GM18870 (cell line): Measurements from ENCODE around the gene GMPS.

ENCODE experiments used
- ATAC-seq: cut with Tn5 transposase; IDR thresholded peaks from one replicate; pipeline ENCODE4 v1.9.1; 2021; ENCODE audit warnings: moderate library complexity; ENCODE audit not compliant: unreplicated experiment

GMPS gene

DNA sequence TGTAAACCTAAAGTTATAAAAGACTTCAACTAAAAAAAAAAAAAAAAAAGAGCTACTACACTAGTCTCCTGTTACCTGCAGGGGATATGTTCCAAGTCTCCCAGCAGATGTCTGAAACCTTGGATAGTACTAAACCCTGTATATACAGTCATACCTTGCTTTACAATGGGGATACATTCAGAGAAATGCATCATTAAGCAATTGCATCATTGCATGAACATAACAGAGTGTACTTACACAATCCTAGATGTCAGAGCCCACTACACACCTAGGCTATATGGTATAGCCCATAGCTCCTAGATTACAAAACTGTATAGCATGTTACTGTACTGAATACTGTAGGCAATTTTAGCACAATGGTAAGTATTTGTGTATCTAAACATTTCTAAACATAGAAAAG, 119.1 kb downstream of the GMPS start:
- ATAC-seq = no peak

DNA sequence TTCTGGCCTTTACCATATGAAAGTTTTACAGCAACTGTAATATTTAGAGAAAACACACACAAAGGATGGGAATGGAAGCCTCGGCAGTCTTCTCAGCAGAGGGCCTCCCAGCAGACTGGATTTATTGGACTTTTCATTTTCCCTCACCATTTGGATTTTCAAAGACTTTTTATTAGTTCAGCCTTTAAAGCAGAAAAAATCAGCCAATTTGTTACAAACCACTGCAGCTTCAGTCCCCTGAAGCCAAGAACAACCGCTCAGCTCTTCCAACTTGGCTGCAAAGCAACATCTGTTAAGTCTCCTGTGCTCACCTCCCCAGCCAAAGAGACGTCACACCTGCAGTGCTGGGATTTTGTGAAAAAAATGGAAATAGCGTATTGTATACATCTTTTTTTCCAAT, 120.8 kb downstream of the GMPS start:
- no peak for ATAC-seq

DNA sequence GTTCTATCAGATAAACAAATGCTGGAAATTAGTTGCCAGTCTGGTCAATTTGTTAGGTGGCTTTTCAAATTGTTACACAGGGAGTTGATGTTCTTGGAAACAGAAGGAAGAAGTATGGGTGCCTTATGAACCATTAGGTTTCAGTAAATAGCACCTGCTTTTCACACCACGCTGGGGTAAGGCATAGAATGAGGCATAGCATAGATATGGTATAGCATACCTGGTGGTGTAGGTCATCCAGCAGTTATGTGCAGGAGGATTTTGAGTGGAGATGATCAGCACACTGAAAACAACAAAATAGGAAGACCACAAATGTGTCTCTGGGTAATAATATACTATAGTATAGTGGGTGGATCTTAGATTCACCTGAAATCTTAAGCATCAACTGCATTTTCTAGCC, 121.4 kb downstream of the GMPS start:
- ATAC-seq = no peak
